Adrenal gland (tissue), 5 donors: ENCODE results near the gene KCNIP2.

Source experiments
- CTCF ChIP-seq, 6 experiments: fragments of 450-650 bp in 4 of 6; fragments of 200-600 bp in 2 of 6; sonication (generic) in 1 of 6; IDR thresholded peaks; 1 replicate in 5 of 6; 2 replicates in 1 of 6; pipeline versions ENCODE4 v1.5.1 to v1.8.0; 2016 to 2021; ENCODE audit warnings: antibody characterized with exemption in 6 of 6, mild to moderate bottlenecking in 2 of 6, moderate library complexity in 1 of 6
- POLR2A ChIP-seq, 2 donors: fragments of 450-650 bp; IDR thresholded peaks; one replicate each; pipeline ENCODE4 v1.6.1; 2017; ENCODE audit warnings: antibody characterized with exemption in 2 of 2, mild to moderate bottlenecking in 2 of 2, moderate library complexity in 1 of 2
- donor health status: DM: no; HTN: no; CAD: no.

GRCh38 chr10:101784558-101784957, 59.0 kb downstream of the KCNIP2 start:
- TF ChIP-seq POLR2A (IDR thresholded peaks at IDR 0.05) (no peak), CTCF (IDR thresholded peaks at IDR 0.05) (no peak)
